ENCODE results near the gene CDH16. TPM values are rescaled to one million over a fixed set of nuclear protein-coding genes. Genes with fewer than 3 reads are reported as not detected.

Gene CDH16
- total and polyA plus RNA-seq, 8 donors, result 0.32 to 68.1 (median 47.5) TPM; not detected in 1

GRCh38 chr16:66910175-66910940 is 8.3 kb downstream of the CDH16 start:
- Histone ChIP-seq H3K4me3 (no peak overlapping the region), H3K36me3 (no peaks in the 10 kb centered on the region), H3K9me3 (no peaks in the 10 kb centered on the region), H3K27ac (no peak overlapping the region), H3K27me3 (no peaks in the 10 kb centered on the region), H3K4me1 (peaks cover 0 to 5% of the 10 kb centered on the region in 2 donors)
- intact Hi-C loops (cut with DNase I), result no loop called here
- no peak for TF ChIP-seq CTCF (IDR thresholded peaks at IDR 0.05)
- DNase-seq (no peak), ATAC-seq (no peak)

- H3K27ac ChIP-seq, result no peak overlapping the region
- no peak overlapping the region for H3K4me3 ChIP-seq
- DNase-seq, result peak in 1 of 4 donors; percentile 53
- ATAC-seq, result no peak
- no peaks in the 10 kb centered on the region for H3K36me3 ChIP-seq
- H3K4me1 ChIP-seq, result peaks cover 0 to 9% of the 10 kb centered on the region in 2 donors
- no peaks in the 10 kb centered on the region for H3K9me3 ChIP-seq
- no peaks in the 10 kb centered on the region for H3K27me3 ChIP-seq
- no peak for TF ChIP-seq CTCF (IDR thresholded peaks at IDR 0.05)
- intact Hi-C loops (cut with DNase I), result no loop called here
Observed at GRCh38 chr16:66908762-66909559, 9.7 kb downstream of the CDH16 start.

- Histone ChIP-seq H3K27ac (no peak overlapping the region), H3K4me1 (peaks cover 0 to 9% of the 10 kb centered on the region in 2 donors), H3K36me3 (no peaks in the 10 kb centered on the region), H3K9me3 (no peaks in the 10 kb centered on the region), H3K4me3 (no peak overlapping the region), H3K27me3 (no peaks in the 10 kb centered on the region)
- no peak for ATAC-seq
- peak in 1 of 4 donors; percentile 42 for DNase-seq
- intact Hi-C loops (cut with DNase I), result no loop called here
- TF ChIP-seq CTCF (IDR thresholded peaks at IDR 0.05), result no peak
Observed at GRCh38 chr16:66908116-66908515, 10.6 kb downstream of the CDH16 start.

- TF ChIP-seq CTCF (IDR thresholded peaks at IDR 0.05), result no peak
- Histone ChIP-seq H3K27ac (no peak overlapping the region), H3K4me3 (no peak overlapping the region), H3K9me3 (no peaks in the 10 kb centered on the region), H3K27me3 (no peaks in the 10 kb centered on the region), H3K4me1 (peaks cover 0 to 9% of the 10 kb centered on the region in 2 donors), H3K36me3 (no peaks in the 10 kb centered on the region)
- no peak for ATAC-seq
- intact Hi-C loops (cut with DNase I), result no loop called here
- DNase-seq, result no peak
Observed at GRCh38 chr16:66906916-66907836, 11.5 kb downstream of the CDH16 start.

All from left lung (tissue), 10 donors.